HepG2 (cell line): ENCODE measurements around the gene PIRT.

Source experiments
- CREM ChIP-seq, 2 experiments: sonication (generic) in 1 of 2; formaldehyde crosslinking in 1 of 2; IDR thresholded peaks; 2 replicates each; pipeline versions ENCODE4 v1.4.0 to v1.6.1; 2016 to 2020; ENCODE audit warnings: antibody characterized with exemption in 1 of 2, mild to moderate bottlenecking in 1 of 2, missing genetic modification reagents in 1 of 2
- FOSL1 ChIP-seq: sonication (generic); formaldehyde crosslinking; IDR thresholded peaks from 2 replicates; pipeline ENCODE4 v1.9.0; 2021; ENCODE audit warnings: missing genetic modification reagents, borderline replicate concordance
- FOSL2 ChIP-seq: sonication (generic); formaldehyde crosslinking; IDR thresholded peaks from 2 replicates; pipeline ENCODE4 v1.4.0; 2020; ENCODE audit warnings: missing genetic modification reagents
- MXD4 ChIP-seq: IDR thresholded peaks from 2 replicates; pipeline ENCODE4 v1.6.1; 2016; ENCODE audit warnings: mild to moderate bottlenecking, missing biosample characterization, missing genetic modification reagents
- NCOR1 ChIP-seq: fragments of 200-600 bp; sonication (generic); IDR thresholded peaks from 2 replicates; pipeline ENCODE4 v1.7.0; 2017; ENCODE audit warnings: antibody characterized with exemption, low read length, borderline replicate concordance
- NR3C1 ChIP-seq: sonication (generic); formaldehyde crosslinking; IDR thresholded peaks from 2 replicates; pipeline ENCODE4 v1.4.0; 2020; ENCODE audit warnings: missing genetic modification reagents
- POLR2A ChIP-seq, 2 experiments: IDR thresholded peaks; 2 replicates each; pipeline ENCODE4 v1.6.1; 2011; ENCODE audit warnings: low read depth in 2 of 2, low read length in 2 of 2, mild to moderate bottlenecking in 1 of 2, moderate library complexity in 1 of 2; ENCODE audit not compliant: insufficient read depth in 1 of 2
- RAD51 ChIP-seq: fragments of 450-650 bp; IDR thresholded peaks from 2 replicates; pipeline ENCODE4 v1.6.1; 2016; ENCODE audit warnings: borderline replicate concordance
- YY1 ChIP-seq: IDR thresholded peaks from 2 replicates; pipeline ENCODE4 v1.6.1; 2011; ENCODE audit warnings: low read length, low read depth, moderate library complexity, mild to moderate bottlenecking; ENCODE audit not compliant: insufficient read depth, insufficient replicate concordance
- ZNF543 ChIP-seq: sonication (generic); formaldehyde crosslinking; IDR thresholded peaks from 2 replicates; pipeline ENCODE4 v1.4.0; 2020; ENCODE audit warnings: mild to moderate bottlenecking, missing genetic modification reagents
- TF ChIP-seq, protein P1 (sequence below): sonication (generic); formaldehyde crosslinking; IDR thresholded peaks from 2 replicates; pipeline ENCODE4 v1.5.0; 2020; ENCODE audit warnings: mild to moderate bottlenecking, missing genetic modification reagents, moderate library complexity

DNA sequence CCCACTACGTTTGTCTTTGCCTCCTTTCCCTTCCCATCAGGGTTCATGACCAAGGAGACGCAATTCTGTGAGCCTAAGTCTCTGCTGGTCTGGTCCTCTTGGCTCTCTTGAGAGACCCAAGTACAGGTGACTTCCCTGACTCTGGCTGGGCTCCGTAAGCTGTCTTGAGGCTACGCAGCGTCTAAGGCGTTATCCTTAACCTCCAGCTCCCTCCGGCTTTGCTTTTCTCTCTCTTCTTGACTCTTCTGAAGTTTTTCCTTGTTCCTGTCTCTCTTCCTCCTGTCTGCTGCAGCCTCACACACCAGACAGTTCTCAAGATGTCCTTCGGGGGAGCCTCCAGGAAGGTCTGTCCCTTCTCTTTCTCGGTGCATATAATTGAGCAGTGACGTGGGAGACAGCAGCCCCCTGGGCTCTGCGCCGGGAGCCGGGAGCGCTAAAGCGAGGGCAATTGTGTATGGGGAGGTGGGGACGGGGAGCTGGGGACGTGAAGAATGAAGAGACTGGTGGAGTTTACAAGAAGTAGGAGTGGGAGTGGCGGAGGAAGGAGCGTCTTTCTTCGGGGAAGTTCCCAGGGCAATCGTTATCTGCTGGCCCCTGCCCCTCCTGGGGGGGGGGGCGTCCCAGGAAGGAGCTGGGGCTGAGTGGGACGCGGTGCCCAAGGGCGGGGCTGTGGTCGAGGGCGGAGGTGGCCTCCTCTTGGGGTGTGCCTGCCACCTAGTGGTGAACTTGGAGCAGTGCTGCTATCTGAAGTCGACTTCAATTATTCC, 6.9 kb upstream of the PIRT start:
- TF ChIP-seq FOSL1 (no peak), NCOR1 (no peak), POLR2A (IDR thresholded peaks at IDR 0.05; ENCODE audit: insufficient read depth in 1 of 2, low read depth in 2 of 2, low read length in 2 of 2) (no peak), CREM (IDR thresholded peaks at IDR 0.05) (no peak), CREM (CRISPR knock-in tag; IDR thresholded peaks at IDR 0.05) (no peak), RAD51 (no peak), FOSL2 (CRISPR knock-in tag) (no peak), YY1 (no peak), MXD4 (CRISPR knock-in tag) (no peak), NR3C1 (no peak), ZNF543 (CRISPR knock-in tag) (no peak)
- TF ChIP-seq, protein P1, sequence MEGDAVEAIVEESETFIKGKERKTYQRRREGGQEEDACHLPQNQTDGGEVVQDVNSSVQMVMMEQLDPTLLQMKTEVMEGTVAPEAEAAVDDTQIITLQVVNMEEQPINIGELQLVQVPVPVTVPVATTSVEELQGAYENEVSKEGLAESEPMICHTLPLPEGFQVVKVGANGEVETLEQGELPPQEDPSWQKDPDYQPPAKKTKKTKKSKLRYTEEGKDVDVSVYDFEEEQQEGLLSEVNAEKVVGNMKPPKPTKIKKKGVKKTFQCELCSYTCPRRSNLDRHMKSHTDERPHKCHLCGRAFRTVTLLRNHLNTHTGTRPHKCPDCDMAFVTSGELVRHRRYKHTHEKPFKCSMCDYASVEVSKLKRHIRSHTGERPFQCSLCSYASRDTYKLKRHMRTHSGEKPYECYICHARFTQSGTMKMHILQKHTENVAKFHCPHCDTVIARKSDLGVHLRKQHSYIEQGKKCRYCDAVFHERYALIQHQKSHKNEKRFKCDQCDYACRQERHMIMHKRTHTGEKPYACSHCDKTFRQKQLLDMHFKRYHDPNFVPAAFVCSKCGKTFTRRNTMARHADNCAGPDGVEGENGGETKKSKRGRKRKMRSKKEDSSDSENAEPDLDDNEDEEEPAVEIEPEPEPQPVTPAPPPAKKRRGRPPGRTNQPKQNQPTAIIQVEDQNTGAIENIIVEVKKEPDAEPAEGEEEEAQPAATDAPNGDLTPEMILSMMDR (CRISPR knock-in tag), result peak; percentile 93
